Cardiac septum (tissue), 1 donor: ENCODE data around the gene MCOLN3. TPM values are rescaled to one million over a fixed set of nuclear protein-coding genes. Genes with fewer than 3 reads are reported as not detected.
"Not testable (repeated sequence)": the region's sequence is repeated elsewhere in the genome, so short reads cannot be mapped to it uniquely, and the experiment has no call there.

Experiments
- DNase-seq: peaks from one replicate; pipeline ENCODE4 v3.0.0-alpha.2; 2020; ENCODE audit warnings: low spot score
- intact Hi-C: fragments of 100-400 bp; cut with DNase I; formaldehyde crosslinking; loops from one replicate; pipeline ENCODE4 v1.14.0; 2022
- total RNA-seq: library from RNA; stranded (reverse); fragmentation: NEBNext Ultra II Directional; extraction: Animal tissue kit (Norgen Biotek cat#: 25700); gene quantifications from one replicate; pipeline ENCODE4 v1.2.1, GENCODE V29; 2021
- donor health status: DM: no; HTN: no; CAD: no.

The MCOLN3 gene
- total RNA-seq, 1 donor from 2014 or later, result 0.94 TPM

GRCh38 chr1:85058311-85058710 lies 10.0 kb upstream of the MCOLN3 start:
- intact Hi-C loops, result no loop called here
- DNase-seq, result no peak

- intact Hi-C loops, result no loop called here
- no peak for DNase-seq
Observed at GRCh38 chr1:85054664-85055063, 6.4 kb upstream of the MCOLN3 start.

GRCh38 chr1:85049735-85050166 lies 1.5 kb upstream of the MCOLN3 start:
- DNase-seq, result no peak
- intact Hi-C loops, result no loop called here

- intact Hi-C loops, result no loop called here
- no peak for DNase-seq
Observed at GRCh38 chr1:85047472-85048295, 616 bp downstream of the MCOLN3 start.

- DNase-seq, result no peak
- intact Hi-C loops, result no loop called here
Observed at GRCh38 chr1:85047144-85047471, 1.2 kb downstream of the MCOLN3 start.

- intact Hi-C loops, result no loop called here
- DNase-seq, result no peak
Observed at GRCh38 chr1:85042413-85042812, 5.9 kb downstream of the MCOLN3 start.

GRCh38 chr1:85041793-85042192 lies 6.5 kb downstream of the MCOLN3 start:
- DNase-seq, result no peak
- intact Hi-C loops, result no loop called here

GRCh38 chr1:85033221-85033620 lies 15.1 kb downstream of the MCOLN3 start:
- no peak for DNase-seq
- intact Hi-C loops, result no loop called here

GRCh38 chr1:85030536-85030935 lies 17.8 kb downstream of the MCOLN3 start:
- intact Hi-C loops, result no loop called here

GRCh38 chr1:85028151-85028550 lies 20.1 kb downstream of the MCOLN3 start:
- intact Hi-C loops, result no loop called here
- no peak for DNase-seq

More at GRCh38 chr1:85030536-85030935, 17.8 kb downstream of the MCOLN3 start:
- DNase-seq, result no peak

GRCh38 chr1:85027242-85027983 lies 20.9 kb downstream of the MCOLN3 start:
- intact Hi-C loops, result loop anchor here (2.0 kb wide), 1 partner anchor 83 kb away; no protein-coding TSS in a partner anchor
- no peak for DNase-seq

- intact Hi-C loops, result loop anchor here (2.0 kb wide), 1 partner anchor 81 kb away; no protein-coding TSS in a partner anchor
- DNase-seq, result no peak
Observed at GRCh38 chr1:85025940-85026339, 22.4 kb downstream of the MCOLN3 start.

- no peak for DNase-seq
- intact Hi-C loops, result no loop called here
Observed at GRCh38 chr1:85024736-85025135, 23.6 kb downstream of the MCOLN3 start.

GRCh38 chr1:85022700-85023099 lies 25.6 kb downstream of the MCOLN3 start:
- intact Hi-C loops, result no loop called here
- DNase-seq, result no peak

GRCh38 chr1:85019994-85020393 lies 28.3 kb downstream of the MCOLN3 start:
- intact Hi-C loops, result no loop called here
- DNase-seq, result no peak

- DNase-seq, result no peak
- intact Hi-C loops, result no loop called here
Observed at GRCh38 chr1:85015826-85016225, 32.5 kb downstream of the MCOLN3 start.

GRCh38 chr1:85005641-85006040 lies 42.7 kb downstream of the MCOLN3 start:
- intact Hi-C loops, result not testable (repeated sequence)

GRCh38 chr1:85001742-85002141 lies 46.6 kb downstream of the MCOLN3 start:
- intact Hi-C loops, result no loop called here
- DNase-seq, result no peak

More at GRCh38 chr1:85005641-85006040, 42.7 kb downstream of the MCOLN3 start:
- DNase-seq, result not testable (repeated sequence)

GRCh38 chr1:84998642-84999280 lies 49.5 kb downstream of the MCOLN3 start:
- intact Hi-C loops, result no loop called here
- no peak for DNase-seq
